Subcutaneous abdominal adipose tissue (tissue), 5 donors: Measurements from ENCODE around the gene RBM15.

Experiments
- H3K27ac ChIP-seq: one replicate; pipeline ENCODE4 v1.7.0; 2013; ENCODE audit warnings: low read depth, mild to moderate bottlenecking, inconsistent platforms, low read length, moderate library complexity
- H3K27me3 ChIP-seq, 5 donors: one replicate each; pipeline ENCODE4 v1.7.0; 2013; ENCODE audit warnings: low read length in 5 of 5, inconsistent platforms in 1 of 5; ENCODE audit not compliant: control insufficient read depth in 5 of 5, insufficient read depth in 4 of 5
- H3K36me3 ChIP-seq, 5 donors: one replicate each; pipeline ENCODE4 v1.7.0; 2013; ENCODE audit warnings: low read length in 5 of 5; ENCODE audit not compliant: control insufficient read depth in 5 of 5, insufficient read depth in 5 of 5
- H3K4me1 ChIP-seq, 5 donors: one replicate each; pipeline ENCODE4 v1.7.0; 2013; ENCODE audit warnings: low read length in 5 of 5, mild to moderate bottlenecking in 3 of 5, moderate library complexity in 1 of 5; ENCODE audit not compliant: control insufficient read depth in 5 of 5, insufficient read depth in 5 of 5
- H3K4me3 ChIP-seq, 5 donors: one replicate each; pipeline ENCODE4 v1.7.0; 2013; ENCODE audit warnings: low read length in 5 of 5, low read depth in 1 of 5
- H3K9ac ChIP-seq, 5 donors: one replicate each; pipeline ENCODE4 v1.7.0; 2013; ENCODE audit warnings: low read length in 5 of 5, mild to moderate bottlenecking in 4 of 5, moderate library complexity in 3 of 5
- H3K9me3 ChIP-seq, 5 donors: one replicate each; pipeline ENCODE4 v1.7.0; 2013; ENCODE audit warnings: low read length in 5 of 5; ENCODE audit not compliant: control insufficient read depth in 5 of 5
- donor health status: healthy.
- donor health status: healthy.
- donor health status: healthy.
- donor health status: healthy.
- donor health status: healthy.

Gene RBM15

DNA sequence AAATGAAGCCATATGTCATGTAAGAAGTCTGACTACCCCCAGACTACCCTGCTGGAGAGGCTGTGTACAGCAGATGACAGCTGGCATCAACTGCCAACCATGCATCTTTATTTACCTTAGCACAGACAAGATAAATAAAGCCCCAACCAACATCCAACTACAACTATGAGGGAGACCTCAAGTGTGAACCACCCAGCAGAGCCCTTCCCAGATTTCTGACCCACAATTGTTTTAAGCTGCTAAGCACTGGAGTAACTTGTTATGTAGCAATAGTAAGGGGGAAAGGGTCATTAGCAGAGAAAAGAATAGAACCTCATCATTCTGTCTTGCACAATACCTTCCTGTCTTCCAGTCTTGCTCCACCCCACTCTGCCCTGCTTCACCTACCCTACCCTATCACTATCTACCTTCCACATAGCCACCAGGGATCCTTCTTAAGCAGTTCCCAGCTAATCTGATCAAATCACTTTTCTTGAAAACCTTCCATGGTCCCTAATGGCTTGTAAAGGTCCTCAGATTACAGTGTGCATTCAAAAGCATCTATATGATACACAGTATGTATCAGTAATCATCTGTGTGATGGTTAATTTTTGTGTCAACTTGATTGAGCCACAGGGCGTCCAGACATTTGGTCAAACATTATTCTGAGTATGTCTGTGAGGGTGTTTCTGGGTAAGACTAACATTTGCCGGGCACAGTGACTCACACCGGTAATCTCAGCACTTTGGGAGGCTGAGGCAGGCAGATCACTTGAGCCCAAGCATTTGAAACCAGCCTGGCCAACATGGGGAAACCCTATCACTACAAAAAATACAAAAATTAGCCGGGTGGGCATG, 19.6 kb upstream of the RBM15 start:
- Histone ChIP-seq H3K27ac (no peak overlapping the region), H3K4me3 (no peak overlapping the region), H3K27me3 (no peaks in the 10 kb centered on the region), H3K4me1 (peaks cover 0 to 4% (median 0%) of the 10 kb centered on the region in 5 donors), H3K9ac (no peak overlapping the region), H3K36me3 (no peaks in the 10 kb centered on the region), H3K9me3 (peaks cover 0 to 5% (median 0%) of the 10 kb centered on the region in 5 donors)

DNA sequence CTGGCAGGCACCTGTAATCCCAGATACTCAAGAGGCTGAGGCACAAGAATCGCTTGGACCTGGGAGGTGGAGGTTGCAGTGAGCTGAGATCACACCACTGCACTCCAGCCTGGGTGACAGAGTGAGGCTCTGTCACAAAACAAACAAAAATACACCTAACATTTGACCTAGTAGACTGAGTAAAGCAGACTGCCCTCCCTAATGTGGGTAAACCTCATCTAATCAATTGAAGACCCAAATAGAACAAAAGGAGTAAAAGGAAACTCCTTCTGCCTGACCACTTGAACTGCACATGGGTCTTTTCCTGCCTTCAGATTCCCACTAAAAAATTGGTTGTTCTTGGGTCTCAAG, 19.0 kb upstream of the RBM15 start:
- H3K27ac ChIP-seq, result no peak overlapping the region
- no peaks in the 10 kb centered on the region for H3K27me3 ChIP-seq
- no peaks in the 10 kb centered on the region for H3K36me3 ChIP-seq
- H3K9ac ChIP-seq, result no peak overlapping the region
- H3K4me1 ChIP-seq, result peaks cover 0 to 4% (median 0%) of the 10 kb centered on the region in 5 donors
- no peak overlapping the region for H3K4me3 ChIP-seq
- H3K9me3 ChIP-seq, result peaks cover 0 to 5% (median 0%) of the 10 kb centered on the region in 5 donors

DNA sequence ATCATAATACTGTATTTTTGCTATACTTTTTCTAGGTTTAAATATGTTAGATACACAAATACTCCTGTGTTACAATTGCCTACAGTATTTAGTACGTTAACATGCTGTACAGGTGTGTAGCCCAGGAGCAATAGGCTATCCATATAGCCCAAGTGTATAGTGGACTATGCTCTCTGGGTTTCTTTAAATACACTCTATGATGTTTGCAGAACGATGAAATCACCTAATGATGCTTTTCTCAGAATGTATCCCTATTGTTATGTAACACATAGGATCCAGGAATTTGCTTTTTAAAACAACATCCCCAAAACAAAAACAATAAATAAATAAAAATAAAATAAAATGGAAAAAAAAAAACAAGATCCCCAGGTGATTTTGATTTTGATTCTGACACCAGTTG, 18.1 kb upstream of the RBM15 start:
- no peaks in the 10 kb centered on the region for H3K36me3 ChIP-seq
- H3K27ac ChIP-seq, result no peak overlapping the region
- H3K4me1 ChIP-seq, result peaks cover 0 to 4% (median 0%) of the 10 kb centered on the region in 5 donors
- no peaks in the 10 kb centered on the region for H3K27me3 ChIP-seq
- H3K9me3 ChIP-seq, result peaks cover 0 to 5% (median 0%) of the 10 kb centered on the region in 5 donors
- H3K4me3 ChIP-seq, result no peak overlapping the region
- H3K9ac ChIP-seq, result no peak overlapping the region

DNA sequence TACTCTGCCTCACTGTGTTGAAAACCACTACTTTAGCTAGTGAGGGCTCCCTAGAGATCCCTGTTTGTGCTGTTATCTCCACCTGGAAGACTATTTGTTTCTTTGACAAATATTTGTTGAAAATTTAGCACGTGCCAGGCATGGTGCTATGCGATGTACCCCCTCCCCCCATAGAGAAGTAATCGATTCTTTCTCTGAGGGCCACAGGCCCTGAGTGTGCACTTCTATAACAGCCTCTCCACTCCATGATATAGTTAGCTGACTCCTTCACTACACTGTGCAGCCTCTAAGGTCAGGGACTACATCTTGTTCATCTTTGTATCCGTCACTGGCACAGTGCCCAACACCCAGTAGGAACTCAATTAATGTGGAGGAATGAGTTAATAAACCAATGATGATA, 17.3 kb upstream of the RBM15 start:
- H3K9me3 ChIP-seq, result peaks cover 0 to 5% (median 0%) of the 10 kb centered on the region in 5 donors
- no peaks in the 10 kb centered on the region for H3K27me3 ChIP-seq
- no peak overlapping the region for H3K4me3 ChIP-seq
- no peak overlapping the region for H3K27ac ChIP-seq
- no peaks in the 10 kb centered on the region for H3K36me3 ChIP-seq
- H3K4me1 ChIP-seq, result no peaks in the 10 kb centered on the region
- H3K9ac ChIP-seq, result no peak overlapping the region

DNA sequence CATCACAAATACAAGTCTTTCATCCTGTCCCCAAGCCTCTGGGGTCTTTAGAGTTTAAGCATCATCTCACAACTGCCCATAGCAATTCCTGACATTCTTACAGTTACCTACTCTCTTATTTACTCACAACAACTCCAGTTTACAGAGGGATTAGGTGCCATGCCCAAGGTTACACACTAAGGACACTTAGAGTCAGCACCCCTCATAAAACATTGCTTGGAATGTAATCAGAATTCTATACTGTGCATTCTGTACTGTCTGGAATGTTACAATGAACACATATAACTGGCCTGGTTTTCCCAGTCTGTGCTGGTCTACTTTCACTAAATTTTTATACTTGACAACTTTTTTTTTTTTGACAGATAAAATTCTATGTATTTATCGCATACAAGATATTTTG, 14.5 kb upstream of the RBM15 start:
- Histone ChIP-seq H3K4me3 (no peak overlapping the region), H3K9ac (no peak overlapping the region)

DNA sequence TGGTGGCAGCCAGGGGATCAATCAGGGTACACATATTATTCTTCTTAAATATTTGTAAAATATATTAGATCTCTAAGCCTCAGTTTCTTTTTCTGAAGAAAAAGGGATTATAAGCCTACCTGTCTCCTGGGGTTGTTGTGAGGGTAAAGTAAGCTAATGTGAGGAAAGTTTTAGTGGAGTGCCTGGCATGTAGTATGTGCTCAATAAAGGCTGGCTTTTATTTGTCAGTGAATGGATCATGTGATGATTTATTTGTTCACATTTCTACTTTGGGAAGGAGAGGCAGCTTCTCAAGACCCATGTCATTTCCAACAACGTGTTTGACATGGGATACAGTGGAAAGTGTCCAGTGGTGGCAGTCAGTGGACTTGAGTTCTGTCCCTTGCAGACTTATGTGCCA, 12.4 kb upstream of the RBM15 start:
- no peaks in the 10 kb centered on the region for H3K36me3 ChIP-seq
- no peak overlapping the region for H3K9ac ChIP-seq
- no peak overlapping the region for H3K4me3 ChIP-seq
- H3K27ac ChIP-seq, result no peak overlapping the region
- no peaks in the 10 kb centered on the region for H3K27me3 ChIP-seq
- H3K4me1 ChIP-seq, result no peaks in the 10 kb centered on the region
- no peaks in the 10 kb centered on the region for H3K9me3 ChIP-seq

More for the DNA sequence above, 14.5 kb upstream of the RBM15 start:
- no peak overlapping the region for H3K27ac ChIP-seq
- no peaks in the 10 kb centered on the region for H3K27me3 ChIP-seq
- no peaks in the 10 kb centered on the region for H3K36me3 ChIP-seq
- H3K4me1 ChIP-seq, result no peaks in the 10 kb centered on the region
- no peaks in the 10 kb centered on the region for H3K9me3 ChIP-seq

DNA sequence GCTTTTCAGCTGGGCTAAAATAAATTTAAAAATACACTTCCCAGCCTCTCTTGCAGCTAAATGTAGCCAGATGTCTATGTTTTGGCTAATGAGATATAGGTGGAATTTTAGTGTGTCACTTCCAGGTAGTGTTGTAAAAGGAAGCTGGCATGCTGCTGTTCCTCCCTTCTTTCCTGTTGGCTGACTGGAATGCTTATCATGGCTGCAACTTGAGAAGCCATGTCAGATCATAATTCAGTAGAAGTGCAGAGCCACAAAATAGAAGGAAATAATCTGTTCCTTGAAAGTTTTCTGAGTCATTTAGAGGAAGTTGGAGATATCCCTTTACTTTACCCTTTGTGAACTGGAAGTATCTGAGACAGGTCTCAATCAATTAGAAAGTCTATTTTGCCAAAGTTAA, 10.9 kb upstream of the RBM15 start:
- no peak overlapping the region for H3K4me3 ChIP-seq
- H3K4me1 ChIP-seq, result no peaks in the 10 kb centered on the region
- H3K36me3 ChIP-seq, result no peaks in the 10 kb centered on the region
- no peak overlapping the region for H3K27ac ChIP-seq
- H3K9me3 ChIP-seq, result no peaks in the 10 kb centered on the region
- H3K9ac ChIP-seq, result no peak overlapping the region
- no peaks in the 10 kb centered on the region for H3K27me3 ChIP-seq

DNA sequence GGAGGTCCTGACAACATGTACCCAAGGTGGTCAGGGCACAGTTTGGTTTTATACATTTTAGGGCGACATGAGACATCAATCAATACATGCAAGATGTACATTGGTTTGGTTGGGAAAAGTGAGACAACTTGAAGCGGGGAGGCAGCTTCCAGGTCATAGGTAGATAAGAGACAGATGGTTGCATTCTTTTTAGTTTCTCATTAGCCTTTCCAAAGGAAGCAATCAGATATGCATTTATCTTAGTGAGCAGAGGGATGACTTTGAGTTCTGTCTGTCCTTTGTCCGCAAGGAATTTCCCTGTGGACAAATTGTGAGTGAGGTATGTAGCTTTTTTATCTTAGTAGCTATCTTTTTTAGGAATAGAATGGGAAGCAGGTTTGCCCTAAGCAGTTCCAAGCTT, 10.5 kb upstream of the RBM15 start:
- Histone ChIP-seq H3K27ac (no peak overlapping the region), H3K9me3 (no peaks in the 10 kb centered on the region), H3K4me3 (no peak overlapping the region), H3K4me1 (no peaks in the 10 kb centered on the region), H3K36me3 (no peaks in the 10 kb centered on the region), H3K9ac (no peak overlapping the region), H3K27me3 (no peaks in the 10 kb centered on the region)

DNA sequence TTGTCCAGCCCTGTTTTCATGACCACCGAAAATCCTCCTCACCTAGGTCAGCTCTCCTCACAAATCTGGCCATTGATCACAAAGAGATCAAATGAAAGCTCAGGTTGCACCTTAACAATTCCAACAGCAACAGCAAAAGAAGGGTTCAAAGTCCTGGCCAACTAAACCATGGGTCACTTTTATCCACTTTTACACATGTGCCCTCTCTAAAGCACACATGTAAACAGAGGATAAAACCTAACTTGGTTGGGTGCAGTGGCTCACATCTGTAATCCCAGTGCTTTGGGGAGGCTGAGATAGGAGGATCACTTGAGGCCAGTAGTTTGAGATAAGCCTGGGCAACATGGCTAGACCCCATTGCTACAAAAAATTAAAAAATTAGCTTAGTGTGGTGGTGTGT, 3.9 kb upstream of the RBM15 start:
- H3K27me3 ChIP-seq, result no peaks in the 10 kb centered on the region
- no peak overlapping the region for H3K9ac ChIP-seq
- H3K36me3 ChIP-seq, result no peaks in the 10 kb centered on the region
- H3K4me1 ChIP-seq, result peaks cover 3 to 23% (median 13%) of the 10 kb centered on the region in 5 donors
- H3K4me3 ChIP-seq, result no peak overlapping the region
- no peaks in the 10 kb centered on the region for H3K9me3 ChIP-seq
- H3K27ac ChIP-seq, result no peak overlapping the region

DNA sequence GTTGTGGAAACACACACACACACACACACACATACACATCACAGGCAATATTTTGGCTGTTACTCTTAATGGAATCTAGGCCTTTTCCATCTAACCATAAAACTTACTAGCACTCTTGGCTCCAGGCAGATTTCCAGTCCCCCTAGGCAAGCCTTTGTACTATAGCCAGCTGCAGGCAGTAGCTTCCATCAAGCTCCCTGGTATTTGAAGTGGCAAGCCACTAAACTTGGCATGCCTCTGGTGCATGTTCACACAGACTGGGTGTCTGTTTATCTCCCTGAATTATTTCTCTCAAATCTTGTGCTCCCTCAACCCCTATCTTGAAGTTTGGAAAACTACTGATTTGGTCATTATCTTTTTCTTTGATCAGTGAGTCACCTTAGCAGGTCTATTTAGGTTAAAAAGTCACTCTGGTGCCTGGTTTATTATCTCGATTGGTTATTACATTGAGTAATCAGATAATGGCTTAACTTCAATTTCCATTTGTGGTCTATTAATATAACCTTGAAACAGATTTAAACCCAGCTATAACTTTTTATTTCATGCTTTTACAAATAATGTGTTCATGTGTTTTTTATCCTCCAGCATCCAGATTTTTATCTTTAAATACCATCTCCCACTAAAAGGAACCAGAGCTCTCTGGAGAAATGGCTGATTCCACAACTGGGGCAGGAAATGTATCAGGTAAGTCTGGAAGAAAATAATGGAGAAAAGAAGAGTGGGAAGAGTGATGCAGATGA, 2.7 kb upstream of the RBM15 start:
- Histone ChIP-seq H3K4me3 (no peak overlapping the region), H3K9me3 (no peaks in the 10 kb centered on the region), H3K4me1 (peaks cover 6 to 35% (median 25%) of the 10 kb centered on the region in 5 donors), H3K9ac (no peak overlapping the region), H3K27me3 (no peaks in the 10 kb centered on the region), H3K27ac (no peak overlapping the region), H3K36me3 (peaks cover 0 to 9% (median 7%) of the 10 kb centered on the region in 5 donors)
